Measurements from ENCODE around the gene RNU6-8. TPM values are rescaled to one million over a fixed set of nuclear protein-coding genes. Genes with fewer than 3 reads are reported as not detected.

Gene RNU6-8
- total RNA-seq, 2 donors from 2014 or later = not detected

DNA sequence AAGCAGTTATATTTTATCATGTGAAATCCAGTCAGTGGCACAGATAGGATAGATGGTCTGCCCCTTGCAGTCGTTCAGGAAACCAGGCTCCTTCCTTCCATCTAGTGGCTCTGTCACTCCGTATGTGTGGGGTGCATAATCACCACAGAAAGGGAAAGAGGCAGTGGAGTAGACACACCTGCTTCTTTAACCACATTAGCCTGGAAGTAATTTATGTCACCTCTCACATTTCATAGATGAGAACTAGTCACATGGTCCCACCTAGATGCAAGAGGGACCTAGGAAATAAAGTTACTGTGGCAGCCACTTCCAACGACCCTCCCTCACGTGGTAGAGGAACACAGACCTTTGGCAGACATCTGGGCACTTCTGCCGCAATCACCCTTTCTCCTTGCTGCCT, 14.2 kb upstream of the RNU6-8 start:
- DNase-seq = no peak
- Mint-ChIP-seq H3K27ac (no peak overlapping the region), H3K27me3 (ENCODE audit: insufficient read depth) (no peaks in the 10 kb centered on the region), H3K4me1 (peaks cover 24% of the 10 kb centered on the region), H3K36me3 (ENCODE audit: low read depth) (peaks cover 5% of the 10 kb centered on the region), H3K4me3 (no peak overlapping the region), H3K9me3 (peaks cover 13% of the 10 kb centered on the region)
- Histone ChIP-seq H3K9ac (ENCODE audit: extremely low read depth, low read length, poor library complexity, severe bottlenecking) (no peak overlapping the region), H3K27ac (ENCODE audit: low read depth, low read length) (no peak overlapping the region), H3K27me3 (ENCODE audit: control insufficient read depth, insufficient read depth, low read length, poor library complexity, severe bottlenecking) (no peaks in the 10 kb centered on the region), H3K4me1 (ENCODE audit: control insufficient read depth, insufficient read depth, low read length) (no peaks in the 10 kb centered on the region), H3K4me3 (ENCODE audit: low read length) (no peak overlapping the region), H3K36me3 (ENCODE audit: control insufficient read depth, insufficient read depth, low read length) (no peaks in the 10 kb centered on the region), H3K9me3 (ENCODE audit: control insufficient read depth, low read length) (peaks cover 4% of the 10 kb centered on the region)
- TF ChIP-seq, protein P1, sequence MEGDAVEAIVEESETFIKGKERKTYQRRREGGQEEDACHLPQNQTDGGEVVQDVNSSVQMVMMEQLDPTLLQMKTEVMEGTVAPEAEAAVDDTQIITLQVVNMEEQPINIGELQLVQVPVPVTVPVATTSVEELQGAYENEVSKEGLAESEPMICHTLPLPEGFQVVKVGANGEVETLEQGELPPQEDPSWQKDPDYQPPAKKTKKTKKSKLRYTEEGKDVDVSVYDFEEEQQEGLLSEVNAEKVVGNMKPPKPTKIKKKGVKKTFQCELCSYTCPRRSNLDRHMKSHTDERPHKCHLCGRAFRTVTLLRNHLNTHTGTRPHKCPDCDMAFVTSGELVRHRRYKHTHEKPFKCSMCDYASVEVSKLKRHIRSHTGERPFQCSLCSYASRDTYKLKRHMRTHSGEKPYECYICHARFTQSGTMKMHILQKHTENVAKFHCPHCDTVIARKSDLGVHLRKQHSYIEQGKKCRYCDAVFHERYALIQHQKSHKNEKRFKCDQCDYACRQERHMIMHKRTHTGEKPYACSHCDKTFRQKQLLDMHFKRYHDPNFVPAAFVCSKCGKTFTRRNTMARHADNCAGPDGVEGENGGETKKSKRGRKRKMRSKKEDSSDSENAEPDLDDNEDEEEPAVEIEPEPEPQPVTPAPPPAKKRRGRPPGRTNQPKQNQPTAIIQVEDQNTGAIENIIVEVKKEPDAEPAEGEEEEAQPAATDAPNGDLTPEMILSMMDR (conservative IDR thresholded peaks at IDR 0.05) = no peak
- 78 to 82% methylated on average over 4 to 5 of the region's 5 CpGs for WGBS, 2 experiments (ENCODE audit: insufficient coverage in 1 of 2, insufficient read length in 1 of 2)

DNA sequence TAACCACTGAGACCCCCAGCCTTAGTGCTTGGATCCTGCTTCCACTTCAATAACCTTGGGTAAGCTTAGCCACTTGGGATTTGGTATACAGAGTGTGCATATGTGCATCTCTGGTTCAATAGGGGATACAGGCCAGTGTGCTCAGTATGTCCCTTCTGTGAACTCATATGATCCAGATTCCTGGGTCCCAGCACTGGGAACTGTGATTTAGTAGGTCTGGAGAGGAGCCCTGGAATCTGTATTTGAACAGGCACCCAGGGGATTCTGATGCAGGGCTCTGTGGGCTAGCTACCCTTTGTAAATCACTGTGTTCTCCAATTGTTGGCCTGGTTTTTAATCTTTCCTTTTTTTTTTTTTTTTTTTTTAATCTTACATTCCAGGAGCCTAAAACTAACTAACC, 9.8 kb upstream of the RNU6-8 start:
- H3K27me3 ChIP-seq (ENCODE audit: control insufficient read depth, insufficient read depth, low read length, poor library complexity, severe bottlenecking) = no peaks in the 10 kb centered on the region
- Mint-ChIP-seq H3K27me3 (ENCODE audit: insufficient read depth) (no peaks in the 10 kb centered on the region), H3K36me3 (ENCODE audit: low read depth) (peaks cover 5% of the 10 kb centered on the region), H3K4me3 (no peak overlapping the region), H3K4me1 (no peaks in the 10 kb centered on the region), H3K9me3 (peaks cover 13% of the 10 kb centered on the region), H3K27ac (no peak overlapping the region)
- no peak for DNase-seq
- H3K4me1 ChIP-seq (ENCODE audit: control insufficient read depth, insufficient read depth, low read length) = no peaks in the 10 kb centered on the region
- peaks cover 4% of the 10 kb centered on the region for H3K9me3 ChIP-seq (ENCODE audit: control insufficient read depth, low read length)
- no peak overlapping the region for H3K9ac ChIP-seq (ENCODE audit: extremely low read depth, low read length, poor library complexity, severe bottlenecking)
- TF ChIP-seq, protein P1 (conservative IDR thresholded peaks at IDR 0.05) = no peak
- H3K27ac ChIP-seq (ENCODE audit: low read depth, low read length) = no peak overlapping the region
- H3K36me3 ChIP-seq (ENCODE audit: control insufficient read depth, insufficient read depth, low read length) = no peaks in the 10 kb centered on the region
- H3K4me3 ChIP-seq (ENCODE audit: low read length) = no peak overlapping the region

DNA sequence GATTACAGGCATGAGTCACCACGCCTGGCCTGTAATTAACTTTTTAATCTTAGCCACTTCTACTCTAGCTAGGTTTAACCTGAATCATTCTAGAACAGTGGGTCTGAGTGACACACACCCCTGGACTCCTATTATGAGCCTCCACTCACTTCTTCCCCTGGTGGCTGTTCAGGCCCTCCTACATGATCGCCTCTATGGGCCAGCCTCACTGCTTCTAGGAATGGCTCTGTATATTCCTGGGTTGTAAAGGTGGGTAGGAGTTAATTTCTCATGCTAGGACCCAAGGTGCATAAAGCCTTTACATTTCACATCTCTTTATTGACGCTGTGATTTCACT, 8.0 kb upstream of the RNU6-8 start:
- peaks cover 12% of the 10 kb centered on the region for H3K4me1 Mint-ChIP-seq
- Histone ChIP-seq H3K9me3 (ENCODE audit: control insufficient read depth, low read length) (no peaks in the 10 kb centered on the region), H3K4me3 (ENCODE audit: low read length) (no peak overlapping the region), H3K9ac (ENCODE audit: extremely low read depth, low read length, poor library complexity, severe bottlenecking) (no peak overlapping the region), H3K27ac (ENCODE audit: low read depth, low read length) (no peak overlapping the region), H3K4me1 (ENCODE audit: control insufficient read depth, insufficient read depth, low read length) (peaks cover 2% of the 10 kb centered on the region), H3K27me3 (ENCODE audit: control insufficient read depth, insufficient read depth, low read length, poor library complexity, severe bottlenecking) (no peaks in the 10 kb centered on the region), H3K36me3 (ENCODE audit: control insufficient read depth, insufficient read depth, low read length) (no peaks in the 10 kb centered on the region)
- H3K27me3 Mint-ChIP-seq (ENCODE audit: insufficient read depth) = no peaks in the 10 kb centered on the region
- peaks cover 11% of the 10 kb centered on the region for H3K9me3 Mint-ChIP-seq
- no peak for DNase-seq
- no peak overlapping the region for H3K4me3 Mint-ChIP-seq
- TF ChIP-seq, protein P1 (conservative IDR thresholded peaks at IDR 0.05) = no peak
- 95 to 100% methylated on average over 1 to 2 of the region's 3 CpGs for WGBS, 2 experiments (ENCODE audit: insufficient coverage in 1 of 2, insufficient read length in 1 of 2)
- peaks cover 5% of the 10 kb centered on the region for H3K36me3 Mint-ChIP-seq (ENCODE audit: low read depth)
- no peak overlapping the region for H3K27ac Mint-ChIP-seq
